HepG2 (cell line): ENCODE data around the gene MACROD2. TPM values are rescaled to one million over a fixed set of nuclear protein-coding genes. Genes with fewer than 3 reads are reported as not detected.

Source experiments
- ATAC-seq: fragments of 200-7000 bp; cut with Tn5 transposase; 3 replicates; pipeline ENCODE4 v1.9.1; 2020; ENCODE audit warnings: mild to moderate bottlenecking, moderate library complexity
- BruUV-seq: library from RNA; stranded (reverse); fragments of 400-500 nt; replicated peaks from 2 replicates; lab custom pipeline; 2021; lab: Mats Ljungman, UMichigan
- CTCF ChIA-PET: fragments of 300-600 bp; formaldehyde crosslinking; extraction: SDS; loops from one replicate; lab custom pipeline; 2021; ENCODE audit warnings: low total read pairs, inconsistent platforms, low intra/inter-chr PET ratio; lab: Yijun Ruan, JAX
- POLR2A ChIA-PET: fragments of 350-600 bp; sonication (Branson Sonifier 250); formaldehyde crosslinking; loops from one replicate; lab custom pipeline; 2020; ENCODE audit warnings: antibody characterized with exemption, inconsistent platforms; lab: Yijun Ruan, JAX
- DNase-seq: peaks from one replicate; pipeline ENCODE4 v3.0.0-alpha.2; 2015; ENCODE audit warnings: low spot score
- FAIRE-seq: peaks from 3 replicates; lab custom pipeline; 2011; peaks lifted over from hg19 to GRCh38; lab: Jason Lieb, UNC
- H2AFZ ChIP-seq: one replicate; pipeline ENCODE4 v1.6.1; 2011; ENCODE audit warnings: low read length, inconsistent platforms
- H3K27ac ChIP-seq: fragments of 300-600 bp; 3 replicates; pipeline ENCODE4 v1.8.0; 2011; ENCODE audit warnings: mixed run types, mild to moderate bottlenecking, mixed read lengths, low read length, inconsistent platforms; ENCODE audit not compliant: insufficient read depth; ENCODE audit errors: extremely low read length
- H3K27me3 ChIP-seq, 2 experiments: fragments of 200-600 bp in 1 of 2; 2 replicates in 1 of 2; 3 replicates in 1 of 2; pipeline versions ENCODE4 v1.6.0 to v1.8.0; 2011; ENCODE audit warnings: low read length in 2 of 2, mild to moderate bottlenecking in 2 of 2, moderate library complexity in 2 of 2, inconsistent platforms in 1 of 2; ENCODE audit not compliant: insufficient read depth in 2 of 2, control insufficient read depth in 1 of 2
- H3K36me3 ChIP-seq, 2 experiments: fragments of 200-600 bp in 1 of 2; replicated peaks in 1 of 2; 2 replicates in 1 of 2; 3 replicates in 1 of 2; pipeline versions ENCODE4 v1.5.1 to v1.8.0; 2011; ENCODE audit warnings: low read length in 2 of 2, inconsistent platforms in 1 of 2; ENCODE audit not compliant: insufficient read depth in 2 of 2, control insufficient read depth in 1 of 2
- H3K4me1 ChIP-seq: 2 replicates; pipeline ENCODE4 v1.5.1; 2012; ENCODE audit warnings: low read length, inconsistent platforms; ENCODE audit not compliant: insufficient read depth
- H3K4me2 ChIP-seq: 2 replicates; pipeline ENCODE4 v1.6.0; 2011; ENCODE audit warnings: low read depth, low read length, inconsistent platforms
- H3K4me3 ChIP-seq, 3 experiments: fragments of 200-600 bp in 1 of 3; sonication (generic), shearing (Covaris generic) in 1 of 3; replicated peaks in 1 of 3; 2 replicates each; pipeline ENCODE4 v1.5.1; 2011 to 2016; ENCODE audit warnings: low read length in 3 of 3, inconsistent platforms in 2 of 3, low read depth in 2 of 3, mild to moderate bottlenecking in 2 of 3, control low read depth in 1 of 3, mixed read lengths in 1 of 3; ENCODE audit not compliant: insufficient read depth in 1 of 3
- H3K79me2 ChIP-seq: one replicate; pipeline ENCODE4 v1.6.1; 2011; ENCODE audit warnings: low read length, inconsistent platforms; ENCODE audit not compliant: insufficient read depth
- H3K9ac ChIP-seq: 2 replicates; pipeline ENCODE4 v1.6.0; 2011; ENCODE audit warnings: mild to moderate bottlenecking, low read depth, low read length, inconsistent platforms; ENCODE audit not compliant: insufficient read depth
- H3K9me3 ChIP-seq: 2 replicates; pipeline ENCODE4 v1.5.1; 2012; ENCODE audit warnings: mild to moderate bottlenecking, low read length
- H4K20me1 ChIP-seq: 2 replicates; pipeline ENCODE4 v1.6.0; 2011; ENCODE audit warnings: inconsistent platforms, mild to moderate bottlenecking, low read length, moderate library complexity; ENCODE audit not compliant: insufficient read depth
- GATAD2A ChIP-seq: IDR thresholded peaks from 2 replicates; pipeline ENCODE4 v1.6.1; 2016
- MAFF ChIP-seq: IDR thresholded peaks from 2 replicates; pipeline ENCODE4 v1.6.1; 2011; ENCODE audit warnings: low read depth, low read length, improper control_type of control experiment
- MAFK ChIP-seq, 2 experiments: IDR thresholded peaks in 1 of 2; conservative IDR thresholded peaks in 1 of 2; 2 replicates each; pipeline ENCODE4 v1.6.1; 2011; ENCODE audit warnings: improper control_type of control experiment in 2 of 2, low read length in 2 of 2
- MBNL3 ChIP-seq: fragments of 250-450 bp; sonication (Bioruptor Pico); conservative IDR thresholded peaks from 2 replicates; pipeline ENCODE4 v1.8.0; 2022; ENCODE audit warnings: mild to moderate bottlenecking, inconsistent platforms
- MNT ChIP-seq: fragments of 450-650 bp; IDR thresholded peaks from 2 replicates; pipeline ENCODE4 v1.6.1; 2016
- NFE2L2 ChIP-seq: fragments of 150-350 bp; IDR thresholded peaks from 2 replicates; pipeline ENCODE4 v1.6.1; 2014; ENCODE audit warnings: low read length
- PITX1 ChIP-seq: sonication (generic); formaldehyde crosslinking; IDR thresholded peaks from 2 replicates; pipeline ENCODE4 v1.5.1; 2020; ENCODE audit warnings: mild to moderate bottlenecking, missing genetic modification reagents
- TFE3 ChIP-seq: IDR thresholded peaks from 2 replicates; pipeline ENCODE4 v1.6.1; 2016
- THRA ChIP-seq: sonication (generic); formaldehyde crosslinking; IDR thresholded peaks from 2 replicates; pipeline ENCODE4 v1.4.0; 2020; ENCODE audit warnings: missing genetic modification reagents, borderline replicate concordance
- WGBS: methylation state at CpG from one replicate; pipeline ENCODE4 v1.1.6; 2017; ENCODE audit warnings: low lambda C conversion rate; 5-methylcytosine and 5-hydroxymethylcytosine counted together
- in situ Hi-C: cut with HindIII; loops from 2 replicates; pipeline ENCODE4 v1.10.0; 2017; ENCODE audit warnings: low pct_unique_long_range_greater_than_20kb; ENCODE audit not compliant: extremely low pct_ligation_motif_present
- intact Hi-C: fragments of 100-400 bp; cut with micrococcal nuclease; formaldehyde crosslinking; loops from one replicate; pipeline ENCODE4 v1.10.0; 2022; ENCODE audit not compliant: unreplicated experiment
- polyA plus RNA-seq, 8 experiments: library from polyadenylated mRNA; depleted of rRNA in 3 of 8; stranded (reverse) in 7 of 8; unstranded in 1 of 8; fragments of >200 nt; fragmentation: Illumina TruSeq in 4 of 8; extraction: Trizol in 4 of 8; gene quantifications; 2 replicates each; pipeline versions ENCODE4 v1.2.1 to v1.2.3, GENCODE V29; 2011 to 2016; ENCODE audit warnings: low read depth in 4 of 8, missing spikeins in 1 of 8, mixed read lengths in 1 of 8; ENCODE audit not compliant: insufficient read depth in 1 of 8
- total RNA-seq, 5 experiments: library from RNA; depleted of rRNA; stranded (reverse); fragments of >200 nt; fragmentation: Illumina TruSeq; extraction: Trizol; gene quantifications; 2 replicates each; pipeline ENCODE4 v1.2.3, GENCODE V29; 2016; ENCODE audit warnings: low read depth in 1 of 5

MACROD2 gene
- total and polyA plus RNA-seq, 2 of the 13 experiments (the other 11 are each of a cell fraction or from before 2014, with no cell fraction given) = 0.13 to 0.51 TPM

DNA sequence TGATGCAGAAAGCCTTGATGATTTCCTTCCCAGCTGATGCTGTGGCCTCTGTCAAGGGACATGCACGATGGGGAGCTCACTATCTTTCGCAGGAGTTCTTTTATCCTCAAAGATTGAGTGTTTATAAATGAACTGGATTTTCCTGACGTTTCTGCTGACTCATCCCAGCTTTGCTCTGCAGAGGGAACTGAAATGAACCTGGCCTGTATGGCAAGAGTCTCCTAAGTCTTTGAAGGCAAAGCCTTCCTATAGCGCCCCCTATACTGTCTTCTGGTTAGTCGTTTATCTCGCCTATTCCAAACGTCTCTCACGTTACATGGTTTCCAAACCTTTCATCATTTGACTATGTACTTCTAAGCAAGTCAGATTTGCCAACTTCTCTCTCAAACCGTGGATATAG is 2012.6 kb downstream of the MACROD2 start:
- peaks cover 59% of the 10 kb centered on the region for H3K9me3 ChIP-seq
- intact Hi-C loops = no loop called here
- no peaks in the 10 kb centered on the region for H3K36me3 ChIP-seq
- 37% methylated on average over 9 of the region's 9 CpGs for WGBS
- no peak for TF ChIP-seq PITX1 (CRISPR knock-in tag)
- peak; percentile 74 to 81 for TF ChIP-seq MAFK (conservative IDR thresholded peaks at IDR 0.05 in 1 of 2, IDR thresholded peaks at IDR 0.05 in 1 of 2; ENCODE audit: low read length in 2 of 2)
- peak; percentile 85 for TF ChIP-seq NFE2L2
- no peak for TF ChIP-seq TFE3 (CRISPR knock-in tag)
- peak; percentile 46; the same call in 1 of the 2 replicates for TF ChIP-seq MAFF
- no peak overlapping the region for H2AFZ ChIP-seq
- BruUV-seq = no TSS peak
- in situ Hi-C loops = no loop called here
- no peaks in the 10 kb centered on the region for H4K20me1 ChIP-seq
- no peak for FAIRE-seq
- no peak overlapping the region for H3K9ac ChIP-seq
- no peak for DNase-seq
- H3K27me3 ChIP-seq = no peaks in the 10 kb centered on the region
- no peak for ATAC-seq
- H3K4me3 ChIP-seq = no peak overlapping the region
- POLR2A ChIA-PET = no interaction called here
- no peak overlapping the region for H3K27ac ChIP-seq
- no peak overlapping the region for H3K4me2 ChIP-seq
- CTCF ChIA-PET = no interaction called here
- no peaks in the 10 kb centered on the region for H3K79me2 ChIP-seq
- H3K4me1 ChIP-seq = no peaks in the 10 kb centered on the region

GRCh38 chr20:16011056-16011455 is 2015.7 kb downstream of the MACROD2 start:
- POLR2A ChIA-PET = no interaction called here
- WGBS = 27% methylated on average over 6 of the region's 6 CpGs
- no peaks in the 10 kb centered on the region for H3K79me2 ChIP-seq

More at GRCh38 chr20:16011056-16011455, 2015.7 kb downstream of the MACROD2 start:
- intact Hi-C loops (no loop called here), in situ Hi-C loops (no loop called here)
- H3K4me2 ChIP-seq = no peak overlapping the region
- no peak overlapping the region for H3K4me3 ChIP-seq
- H3K4me1 ChIP-seq = no peaks in the 10 kb centered on the region
- no peaks in the 10 kb centered on the region for H4K20me1 ChIP-seq
- no TSS peak for BruUV-seq
- FAIRE-seq = no peak
- DNase-seq = no peak
- H2AFZ ChIP-seq = no peak overlapping the region
- TF ChIP-seq GATAD2A (CRISPR knock-in tag) (no peak), THRA (CRISPR knock-in tag) (no peak), MNT (peak; percentile 26; the same call in 1 of the 2 replicates), MBNL3 (no peak)
- ATAC-seq = no peak
- H3K9ac ChIP-seq = no peak overlapping the region
- no peaks in the 10 kb centered on the region for H3K27me3 ChIP-seq
- CTCF ChIA-PET = no interaction called here
- H3K27ac ChIP-seq = no peak overlapping the region
- H3K9me3 ChIP-seq = peaks cover 67% of the 10 kb centered on the region; the same call in 1 of the 2 replicates
- H3K36me3 ChIP-seq = no peaks in the 10 kb centered on the region
